ENCODE results near the gene ZNF337.

DNA sequence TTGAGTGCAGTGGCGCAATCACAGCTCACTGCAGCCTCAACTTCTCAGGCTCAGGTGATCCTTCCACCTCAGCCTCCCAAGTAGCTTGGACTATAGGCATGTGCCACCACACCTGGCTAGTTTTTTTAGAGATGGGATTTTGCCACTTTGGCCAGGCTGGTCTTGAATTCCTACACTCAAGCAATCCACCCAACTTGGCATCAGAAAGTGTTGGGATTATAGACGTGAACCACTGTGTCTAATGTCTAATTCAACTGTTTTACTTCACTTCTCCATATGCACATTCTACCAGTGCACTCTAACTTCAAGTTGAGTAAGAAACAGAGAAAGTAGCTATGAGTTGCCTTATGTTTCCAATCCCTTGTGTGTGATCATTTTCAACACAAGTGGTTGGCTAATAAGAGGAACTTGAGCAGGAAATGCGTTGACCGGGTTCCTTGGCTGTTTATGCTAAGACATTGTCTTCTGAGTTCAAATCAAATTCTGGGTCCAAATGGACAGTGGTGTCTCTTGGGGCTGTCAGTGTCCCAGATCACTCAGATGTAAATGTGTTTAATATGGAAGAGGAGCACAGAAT is 23.9 kb downstream of the ZNF337 start:
- TF ChIP-seq EZH2 (IDR thresholded peaks at IDR 0.05), result no peak
- no peak for TF ChIP-seq POLR2AphosphoS5 (IDR thresholded peaks at IDR 0.05; ENCODE audit: borderline replicate concordance, low read depth, low read length)

Data from SK-N-MC (cell line).